ENCODE data around the gene DIP2C.

- no peak for TF ChIP-seq CTCF (conservative IDR thresholded peaks at IDR 0.05 in 1 of 2, IDR thresholded peaks at IDR 0.05 in 1 of 2; ENCODE audit: extremely low read depth in 1 of 2, insufficient read depth in 1 of 2, low read depth in 1 of 2, low read length in 2 of 2)
- no peak for TF ChIP-seq EZH2 (IDR thresholded peaks at IDR 0.05; ENCODE audit: borderline replicate concordance, low read length)
Measured at GRCh38 chr10:558364-558763, 131.1 kb downstream of the DIP2C start.

Data from mammary epithelial cell (primary cell).